GM12892 (cell line): Measurements from ENCODE around the gene IL1A. TPM values are rescaled to one million over a fixed set of nuclear protein-coding genes. Genes with fewer than 3 reads are reported as not detected.
"Not testable (repeated sequence)": the region's sequence is repeated elsewhere in the genome, so short reads cannot be mapped to it uniquely, and the experiment has no call there.

Experiments used
- DNase-seq: peaks from one replicate; pipeline ENCODE4 v3.0.0; 2011; ENCODE audit not compliant: insufficient read length
- FAIRE-seq: peaks from 2 replicates; lab custom pipeline; 2011; peaks lifted over from hg19 to GRCh38; lab: Jason Lieb, UNC
- POLR2A ChIP-seq: IDR thresholded peaks from 2 replicates; pipeline ENCODE4 v1.6.1; 2011; ENCODE audit warnings: low read depth, low read length, control low read depth
- POLR2AphosphoS5 ChIP-seq: IDR thresholded peaks from 2 replicates; pipeline ENCODE4 v1.6.1; 2011; ENCODE audit warnings: low read depth, low read length, control low read depth
- TAF1 ChIP-seq: IDR thresholded peaks from 2 replicates; pipeline ENCODE4 v1.6.1; 2011; ENCODE audit warnings: low read depth, mild to moderate bottlenecking, control low read depth, low read length, borderline replicate concordance
- polyA plus RNA-seq: library from polyadenylated mRNA; unstranded; fragments of >200 nt; gene quantifications from one replicate; pipeline ENCODE4 v1.2.1, GENCODE V29; 2012; ENCODE audit warnings: missing spikeins, inconsistent platforms; ENCODE audit not compliant: missing spikeins

The IL1A gene, protein sequence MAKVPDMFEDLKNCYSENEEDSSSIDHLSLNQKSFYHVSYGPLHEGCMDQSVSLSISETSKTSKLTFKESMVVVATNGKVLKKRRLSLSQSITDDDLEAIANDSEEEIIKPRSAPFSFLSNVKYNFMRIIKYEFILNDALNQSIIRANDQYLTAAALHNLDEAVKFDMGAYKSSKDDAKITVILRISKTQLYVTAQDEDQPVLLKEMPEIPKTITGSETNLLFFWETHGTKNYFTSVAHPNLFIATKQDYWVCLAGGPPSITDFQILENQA
- polyA plus RNA-seq: 15.1 TPM

GRCh38 chr2:112784199-112785189 is at the start of gene IL1A:
Gene IL1A (minus strand): TSS chr2:112784493. CDS start chr2:112783770, 723 bp downstream.
- no peak for DNase-seq
- peak; percentile 76 for FAIRE-seq
- TF ChIP-seq POLR2A: peak; percentile 83
- peak; percentile 86 for TF ChIP-seq POLR2AphosphoS5
- TF ChIP-seq TAF1: 0 out of 2 replicates have a peak, but pooled peaks have one; percentile 31

- FAIRE-seq (no peak), DNase-seq (no peak)
- TF ChIP-seq POLR2AphosphoS5: no peak
- no peak for TF ChIP-seq POLR2A
- no peak for TF ChIP-seq TAF1
Measured at GRCh38 chr2:112833976-112834375, 49.7 kb upstream of the IL1A start.

- FAIRE-seq, DNase-seq: not testable (repeated sequence)
Measured at GRCh38 chr2:112833639-112833931, 49.3 kb upstream of the IL1A start.

DNA sequence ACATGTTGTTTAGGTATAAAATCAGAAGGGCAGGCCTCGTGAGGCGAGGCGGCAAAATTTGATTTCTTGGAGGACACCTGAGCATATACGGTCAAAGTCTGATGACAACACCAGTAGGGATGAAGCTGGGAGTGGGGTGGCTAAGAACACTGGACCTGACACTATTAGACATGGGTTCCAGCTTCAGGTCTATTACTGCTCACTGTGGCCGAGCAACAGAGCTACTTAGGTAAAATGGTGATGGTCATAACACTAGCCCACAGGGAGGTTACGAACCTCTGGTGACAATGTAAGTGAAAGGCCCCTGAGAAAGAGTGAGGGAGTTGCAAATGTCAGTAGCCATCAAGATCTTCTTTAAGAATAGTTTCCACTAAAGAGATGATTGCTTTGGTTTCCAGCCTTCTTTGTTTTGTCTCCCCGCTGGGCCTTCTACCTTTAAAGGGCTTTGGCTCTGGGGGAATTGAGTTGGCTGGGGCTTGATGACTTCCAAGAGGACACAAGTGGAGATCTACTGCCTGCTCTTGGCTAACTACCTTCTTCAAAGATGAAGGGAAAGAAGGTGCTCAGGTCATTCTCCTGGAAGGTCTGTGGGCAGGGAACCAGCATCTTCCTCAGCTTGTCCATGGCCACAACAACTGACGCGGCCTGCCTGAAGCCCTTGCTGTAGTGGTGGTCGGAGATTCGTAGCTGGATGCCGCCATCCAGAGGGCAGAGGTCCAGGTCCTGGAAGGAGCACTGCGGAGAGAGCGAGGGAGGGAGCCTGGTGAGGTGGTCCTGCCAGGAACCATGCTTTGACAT is 48.7 kb upstream of the IL1A start:
- FAIRE-seq: no peak
- no peak for TF ChIP-seq POLR2A
- no peak for TF ChIP-seq POLR2AphosphoS5
- TF ChIP-seq TAF1: no peak

GRCh38 chr2:112831946-112832840 is 47.9 kb upstream of the IL1A start:
- FAIRE-seq (no peak), DNase-seq (no peak)
- TF ChIP-seq POLR2AphosphoS5: no peak
- TF ChIP-seq POLR2A: no peak
- no peak for TF ChIP-seq TAF1

More for the DNA sequence above, 48.7 kb upstream of the IL1A start:
- DNase-seq: no peak

- TF ChIP-seq TAF1 (no peak), POLR2A (no peak), POLR2AphosphoS5 (no peak)
- no peak for DNase-seq
- no peak for FAIRE-seq
Measured at GRCh38 chr2:112831513-112831845, 47.2 kb upstream of the IL1A start.

- no peak for TF ChIP-seq TAF1
- no peak for TF ChIP-seq POLR2AphosphoS5
- no peak for TF ChIP-seq POLR2A
- FAIRE-seq (no peak), DNase-seq (no peak)
Measured at GRCh38 chr2:112830682-112831512, 46.6 kb upstream of the IL1A start.

DNA sequence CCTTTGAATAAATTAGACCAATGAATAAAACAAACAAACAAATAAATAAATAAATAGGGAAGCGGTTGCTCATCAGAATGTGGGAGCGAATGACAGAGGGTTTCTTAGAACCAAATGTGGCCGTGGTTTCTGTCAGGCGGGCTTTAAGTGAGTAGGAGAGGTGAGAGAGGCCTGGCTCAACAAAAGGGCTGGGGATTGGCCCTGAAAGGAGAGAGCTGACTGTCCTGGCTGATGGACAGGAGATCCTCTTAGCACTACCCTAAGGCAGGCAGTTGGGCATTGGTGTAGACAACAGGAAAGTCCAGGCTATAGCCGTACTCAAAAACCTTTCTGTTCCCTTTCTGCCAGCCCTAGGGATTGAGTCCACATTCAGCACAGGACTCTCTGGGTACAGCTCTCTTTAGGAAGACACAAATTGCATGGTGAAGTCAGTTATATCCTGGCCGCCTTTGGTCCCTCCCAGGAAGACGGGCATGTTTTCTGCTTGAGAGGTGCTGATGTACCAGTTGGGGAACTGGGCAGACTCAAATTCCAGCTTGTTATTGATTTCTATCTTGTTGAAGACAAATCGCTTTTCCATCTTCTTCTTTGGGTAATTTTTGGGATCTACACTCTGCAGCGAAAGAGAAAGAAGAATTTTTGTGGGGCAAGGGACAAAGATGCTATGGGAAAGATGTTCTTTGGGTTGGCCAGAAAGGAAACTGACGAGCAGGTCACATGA is 45.8 kb upstream of the IL1A start:
- no peak for FAIRE-seq
- DNase-seq: no peak
- no peak for TF ChIP-seq TAF1
- TF ChIP-seq POLR2A: no peak
- no peak for TF ChIP-seq POLR2AphosphoS5

DNA sequence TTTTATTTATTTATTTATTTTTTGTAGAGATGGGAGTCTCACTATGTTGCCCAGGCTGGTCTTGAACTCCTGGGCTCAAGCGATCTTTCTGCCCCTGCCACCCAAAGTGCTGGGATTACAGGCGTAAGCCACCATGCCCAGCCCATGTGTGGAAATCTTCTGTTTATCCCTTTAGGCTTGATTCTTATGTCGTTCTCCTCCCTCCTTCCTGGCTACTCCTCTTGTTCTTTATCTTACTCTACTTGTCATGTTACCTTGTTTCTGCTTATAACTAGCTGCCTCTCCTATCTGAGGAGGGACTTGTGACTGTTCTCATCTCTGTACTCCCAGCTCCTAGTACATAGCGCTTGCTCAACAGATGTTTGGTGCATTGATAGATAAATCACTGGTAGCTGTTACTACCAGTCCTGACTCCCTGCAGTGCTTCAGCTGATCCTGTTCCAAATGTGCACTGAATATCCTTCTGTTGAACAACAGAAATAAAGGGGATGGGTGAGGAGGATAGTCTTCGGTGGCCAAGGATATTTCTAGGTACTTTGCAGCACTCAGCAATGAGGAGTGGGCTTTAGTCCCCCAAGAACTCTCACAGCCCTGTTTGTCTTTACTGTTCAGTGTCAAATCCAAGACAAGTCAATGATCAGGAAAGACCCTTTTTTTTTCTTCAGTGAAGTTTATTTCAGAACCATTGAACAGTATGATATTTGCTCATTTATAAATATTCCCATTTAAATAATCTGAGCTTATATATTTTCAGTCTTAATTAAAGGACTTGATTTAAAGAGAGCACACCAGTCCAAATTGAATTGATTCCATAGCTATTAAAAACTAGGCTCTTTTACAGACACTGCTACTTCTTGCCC is 45.0 kb upstream of the IL1A start:
- FAIRE-seq (no peak), DNase-seq (no peak)
- TF ChIP-seq POLR2AphosphoS5 (no peak), POLR2A (no peak), TAF1 (no peak)
